ENCODE results near the gene OTULIN.

DNA sequence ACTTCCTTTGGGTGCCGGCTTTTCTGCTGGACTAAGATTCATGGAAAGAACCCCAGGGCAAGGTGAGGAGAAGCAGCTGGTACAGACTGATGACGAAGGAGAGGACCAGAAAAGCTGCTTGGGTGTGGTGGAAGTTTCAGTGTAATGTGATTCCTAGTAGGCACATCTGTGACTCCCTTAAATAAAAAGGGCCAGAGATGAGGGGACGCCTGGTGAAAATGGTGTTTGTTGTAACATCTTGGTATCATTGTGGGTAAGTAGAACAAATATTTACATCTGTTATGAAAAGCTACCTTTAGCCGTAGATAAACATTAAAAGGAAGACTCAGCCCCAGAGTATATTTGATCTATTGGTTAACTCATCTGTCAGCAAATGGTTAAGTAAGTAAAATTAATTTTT, 49.2 kb upstream of the OTULIN start:
- TF ChIP-seq CTCF (IDR thresholded peaks at IDR 0.05; ENCODE audit: insufficient read depth, low read length) (no peak), POLR2AphosphoS5 (IDR thresholded peaks at IDR 0.05; ENCODE audit: low read depth) (no peak)

Data from HL-60 (cell line).